Inflammatory macrophage treated with lipopolysaccharide for 4 hours (primary cell): Measurements from ENCODE around the gene PHF12.
A peak's percentile ranks its signal among the peaks of the same experiment; 100 is the strongest.

ENCODE experiments used
- DNase-seq: peaks from one replicate; pipeline ENCODE4 v3.0.0-alpha.2; 2020

Gene PHF12

DNA sequence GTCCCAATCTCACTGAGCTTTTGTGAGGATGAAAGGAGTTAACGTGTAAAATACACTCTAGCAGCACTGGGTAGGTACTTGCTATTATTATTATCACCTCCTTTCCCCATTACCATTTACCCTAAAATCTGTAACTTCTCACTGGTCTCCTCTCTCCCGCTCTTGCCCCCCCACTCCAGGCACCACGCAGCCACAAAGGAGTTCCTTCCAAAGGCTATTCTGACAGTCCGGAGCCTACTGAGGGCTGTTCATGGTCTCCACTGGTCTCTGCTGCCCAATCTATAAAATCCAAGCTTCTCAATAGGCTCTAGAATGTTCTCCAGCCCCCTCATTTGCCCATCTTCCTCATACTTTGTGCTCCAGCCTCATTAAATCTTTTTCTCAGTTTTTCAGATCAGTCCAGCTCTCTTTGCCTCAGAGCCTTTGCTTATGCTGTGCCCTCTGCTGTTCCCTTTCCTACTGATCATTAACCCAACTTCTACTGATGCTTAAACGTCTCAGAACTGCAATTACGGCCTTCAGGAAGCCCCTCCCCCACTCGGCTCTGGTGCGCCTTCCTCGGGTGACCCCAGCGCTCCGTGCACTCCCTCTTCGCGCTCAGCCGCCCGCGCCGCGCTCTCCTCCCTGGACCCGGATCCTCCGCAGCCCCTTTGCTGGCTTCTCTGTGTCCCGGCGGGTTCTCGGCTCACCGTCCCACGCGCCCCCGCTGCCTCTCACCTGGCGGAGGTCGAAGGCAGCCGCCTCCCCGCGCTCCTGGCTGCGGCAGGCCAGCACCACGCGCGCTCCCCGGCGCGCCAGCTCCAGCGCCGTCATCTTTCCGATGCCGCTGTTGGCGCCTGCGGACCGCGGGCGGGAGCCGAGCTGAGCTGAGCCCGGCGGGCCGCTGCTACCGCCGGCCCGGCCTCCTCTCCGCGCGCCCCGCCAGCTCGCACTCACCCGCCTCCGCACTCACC, 49.2 kb downstream of the PHF12 start:
- peak; percentile 31 for DNase-seq

GRCh38 chr17:28900986-28901726, 50.2 kb downstream of the PHF12 start:
- no peak for DNase-seq

DNA sequence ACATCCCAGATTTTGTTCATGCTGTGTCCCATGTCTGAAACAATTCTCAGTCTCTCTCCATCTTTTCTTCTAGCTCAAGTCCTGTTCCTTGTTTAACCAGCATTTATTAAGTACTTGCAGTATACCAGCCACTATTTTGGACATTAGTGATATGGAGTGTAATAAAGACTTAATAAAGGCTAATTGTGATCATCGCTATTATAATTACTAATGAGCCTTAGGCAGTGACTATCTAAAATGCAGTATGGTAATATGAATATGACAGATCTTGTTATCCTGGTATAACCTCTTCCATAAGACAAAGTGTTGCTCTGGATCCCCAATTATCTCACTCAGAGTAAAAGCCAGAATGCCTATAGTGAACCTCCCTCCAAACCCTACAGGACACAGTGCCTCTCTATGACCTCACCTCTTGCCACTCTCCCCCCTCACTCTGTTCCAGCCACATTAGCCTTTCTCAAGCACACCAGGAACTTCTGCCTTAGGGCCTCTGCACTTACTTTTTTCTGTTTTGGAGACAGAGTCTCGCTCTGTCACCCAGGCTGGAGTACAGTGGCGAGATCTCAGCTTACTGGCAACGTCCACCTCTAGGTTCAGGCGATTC, 52.0 kb downstream of the PHF12 start:
- no peak for DNase-seq

DNA sequence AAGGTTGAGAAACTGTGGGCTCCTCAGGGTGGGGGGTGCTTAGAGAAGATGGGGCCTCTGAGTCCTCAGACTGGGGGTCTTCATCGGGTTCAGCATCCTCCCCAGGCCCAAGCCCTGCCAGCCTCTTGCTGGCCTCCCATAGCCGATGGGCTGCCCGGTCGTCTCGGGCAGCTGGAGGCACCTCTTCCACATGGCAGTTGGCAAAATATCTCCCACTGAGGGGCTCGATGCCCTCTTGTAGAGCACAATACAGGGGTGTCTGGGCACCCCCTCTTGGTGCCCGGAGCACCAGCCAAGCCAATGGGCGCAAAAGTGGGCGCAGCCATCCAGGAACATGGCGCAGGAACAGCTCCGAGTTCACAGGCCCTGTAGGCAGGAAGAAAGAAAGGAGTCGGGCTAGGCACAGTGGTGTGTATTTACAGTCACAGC, 52.8 kb downstream of the PHF12 start:
- DNase-seq, result no peak

- DNase-seq, result no peak
Observed at GRCh38 chr17:28897769-28898526, 53.4 kb downstream of the PHF12 start.

DNA sequence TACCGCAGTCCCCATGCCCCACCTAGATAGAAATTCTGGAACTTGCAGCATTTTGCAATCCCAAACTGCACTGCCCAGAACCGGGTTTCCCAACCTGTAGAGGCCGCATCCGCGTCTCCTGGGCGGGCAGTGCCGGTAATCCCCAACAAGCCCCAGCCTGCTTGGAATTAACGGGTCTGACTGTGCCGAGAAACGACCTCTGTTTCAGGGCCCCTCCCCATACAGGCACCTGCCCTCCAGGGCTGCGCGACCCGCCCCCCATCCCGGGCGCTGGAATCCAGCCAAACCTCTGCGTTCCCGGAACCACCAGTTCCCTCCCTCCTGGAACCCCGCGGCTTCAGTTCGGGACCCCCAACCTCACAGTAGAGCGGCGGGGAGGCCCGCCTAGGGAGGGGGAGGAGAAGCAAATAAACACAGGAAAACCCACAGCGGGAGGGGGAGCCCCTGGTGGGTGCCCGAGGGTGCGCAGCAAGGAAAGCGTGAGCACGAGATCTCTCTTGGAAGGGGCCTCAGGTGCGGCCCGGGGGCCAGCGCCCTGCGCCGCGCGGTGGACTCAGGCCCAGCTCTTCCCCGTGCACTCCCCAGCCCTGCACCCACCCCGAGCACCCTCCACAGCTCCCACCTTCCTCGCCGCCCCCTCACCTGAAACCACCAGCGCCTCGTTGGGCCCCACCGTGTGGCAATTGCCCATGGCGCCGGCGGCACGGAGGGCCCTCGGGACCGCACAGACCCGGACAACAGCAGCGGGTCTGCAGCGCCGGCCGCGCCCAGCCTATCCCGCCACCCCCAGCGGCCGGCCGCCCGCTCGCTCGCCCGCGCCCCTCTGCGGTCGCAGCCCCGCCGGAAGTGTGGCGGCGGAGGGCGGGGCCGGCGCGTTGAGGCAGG, 54.2 kb downstream of the PHF12 start, which contains the start of gene FLOT2:
Gene FLOT2 (minus strand): TSS at position 850 of the 885 bp plus-strand sequence. CDS start 159 bp downstream, at position 691.
- peak; percentile 79 for DNase-seq

DNA sequence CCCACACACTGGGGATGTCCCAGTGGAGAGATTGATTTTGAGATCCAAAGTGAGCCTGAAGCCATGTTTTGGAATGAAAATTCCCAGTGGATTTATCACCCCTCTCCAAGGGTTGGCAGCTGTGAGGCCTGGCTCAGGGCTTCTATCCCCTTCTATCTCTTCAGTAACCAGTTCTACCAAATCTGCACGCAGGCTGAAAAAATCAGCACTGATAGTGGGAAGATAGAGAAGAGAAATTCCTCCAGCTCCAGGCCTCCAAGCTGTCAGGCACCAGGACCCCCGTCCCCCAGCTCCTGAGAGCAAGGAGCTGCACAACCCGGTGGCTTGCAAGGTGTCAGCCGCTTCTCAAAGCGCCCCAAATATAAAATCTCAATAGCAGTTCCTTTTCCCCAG, 54.8 kb downstream of the PHF12 start:
- no peak for DNase-seq

DNA sequence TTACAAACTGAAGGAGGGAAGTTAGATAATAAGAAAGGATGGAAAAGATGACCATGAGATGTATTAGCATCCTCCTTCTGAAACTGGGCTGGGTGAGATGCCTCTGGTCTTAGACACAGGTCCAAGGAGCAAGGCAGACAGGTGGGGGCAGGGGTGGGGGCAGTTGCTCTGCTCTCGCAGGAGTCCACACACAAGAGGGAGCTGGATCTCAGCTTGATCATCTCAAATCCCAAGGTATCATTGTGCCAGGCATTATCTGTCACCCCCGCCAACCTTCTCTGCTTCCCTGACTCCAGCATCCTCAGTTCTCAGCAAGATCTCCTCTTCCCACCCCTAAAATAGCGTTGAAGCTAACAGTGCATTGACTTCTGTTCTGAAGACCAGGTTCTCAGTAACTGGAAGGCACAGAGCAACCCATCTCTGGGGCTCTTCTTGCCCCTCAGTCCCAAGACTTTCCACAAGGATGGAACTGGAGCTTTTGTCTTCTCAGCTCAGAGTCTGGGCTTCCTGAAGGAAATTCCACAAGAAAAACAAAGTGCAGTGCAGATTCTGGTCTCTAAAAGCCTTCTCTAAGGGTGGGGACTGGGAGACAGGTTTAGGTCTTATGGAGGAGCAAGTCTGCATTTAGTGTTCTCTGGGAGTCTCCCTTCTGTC, 55.4 kb downstream of the PHF12 start:
- DNase-seq, result no peak

DNA sequence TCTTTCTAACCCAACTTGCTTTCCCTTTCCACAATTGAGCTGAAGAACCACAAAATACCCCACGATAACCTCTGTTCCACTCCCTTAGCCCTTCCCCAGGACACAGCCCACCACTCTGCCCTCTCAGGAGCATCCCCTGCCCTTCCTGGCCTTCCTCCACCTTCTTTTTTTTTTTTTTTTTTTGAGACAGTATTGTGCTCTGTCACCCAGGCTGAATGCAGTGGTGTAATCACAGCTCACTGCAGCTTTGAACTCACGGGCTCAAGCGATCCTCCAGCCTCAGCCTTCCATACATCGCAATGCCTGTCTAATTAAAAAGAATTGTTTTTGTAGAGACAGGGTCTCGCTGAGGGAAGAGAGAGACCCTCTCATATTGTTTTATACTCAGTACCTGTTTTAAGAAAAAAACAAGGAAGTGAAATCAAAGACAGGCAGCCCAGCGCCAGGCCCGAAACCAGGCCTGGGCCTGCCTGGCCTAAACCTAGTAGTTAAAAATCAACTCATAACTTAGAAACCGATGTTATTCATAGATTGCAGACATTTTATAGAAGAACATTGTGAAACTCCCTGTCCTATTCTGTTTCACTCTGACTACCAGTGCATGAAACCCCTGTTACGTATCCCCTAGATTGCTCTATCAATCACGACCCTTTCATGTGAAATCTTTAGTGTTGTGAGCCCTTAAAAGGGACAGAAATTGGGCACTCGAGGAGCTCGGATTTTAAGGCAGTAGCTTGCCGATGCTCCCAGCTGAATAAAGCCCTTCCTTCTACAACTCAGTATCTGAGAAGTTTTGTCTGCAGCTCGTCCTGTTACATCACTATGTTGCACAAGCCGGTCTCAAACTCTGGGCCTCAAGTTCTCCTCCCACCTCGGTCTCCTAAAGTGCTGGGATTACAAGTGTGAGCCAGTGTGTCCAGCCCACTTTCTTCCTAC, 57.8 kb downstream of the PHF12 start:
- peak; percentile 83 for DNase-seq

- no peak for DNase-seq
Observed at GRCh38 chr17:28892024-28892423, 59.3 kb downstream of the PHF12 start.

DNA sequence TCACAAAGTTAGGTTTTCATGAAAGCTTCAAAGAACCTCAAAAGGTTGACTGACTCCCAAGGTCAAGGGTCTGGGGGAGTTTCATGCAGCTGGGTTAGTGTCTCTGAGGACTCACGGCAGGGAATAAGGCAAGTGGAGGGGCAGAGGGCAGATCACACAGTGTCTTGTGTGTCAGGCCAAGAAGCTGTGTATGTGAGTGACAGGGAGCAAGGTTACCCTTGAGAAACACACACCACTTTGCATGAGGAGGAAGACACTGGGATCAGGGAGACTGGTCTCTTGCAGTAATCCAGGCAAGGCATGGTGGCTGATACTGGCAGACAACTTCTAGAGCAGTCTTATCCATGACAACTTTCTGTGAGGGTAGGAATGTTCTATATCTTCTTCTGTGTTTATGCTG, 60.1 kb downstream of the PHF12 start:
- DNase-seq, result no peak

DNA sequence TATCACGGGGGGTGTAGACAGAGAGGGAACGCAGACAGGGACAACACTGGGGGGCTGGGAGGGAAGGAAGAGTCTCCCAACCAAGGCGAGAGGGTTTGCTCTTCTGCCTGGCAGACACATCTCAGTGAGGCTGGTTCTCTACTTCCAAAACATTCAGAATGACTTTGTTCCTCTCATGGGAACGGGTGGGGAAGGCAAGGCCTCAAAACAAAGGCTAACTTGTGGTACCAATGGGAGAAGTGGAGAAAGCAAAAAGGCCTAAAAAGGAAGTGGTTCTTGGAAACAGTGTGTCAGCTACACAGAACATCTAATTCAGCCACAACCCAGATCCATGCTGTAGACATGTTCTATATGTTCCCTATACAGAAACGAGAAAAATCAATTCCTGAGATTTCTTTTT, 61.3 kb downstream of the PHF12 start:
- DNase-seq, result peak; percentile 57

- DNase-seq, result no peak
Observed at GRCh38 chr17:28888832-28889231, 62.5 kb downstream of the PHF12 start.

GRCh38 chr17:28887871-28888471, 63.3 kb downstream of the PHF12 start:
- DNase-seq, result no peak

- no peak for DNase-seq
Observed at GRCh38 chr17:28885951-28886350, 65.4 kb downstream of the PHF12 start.

GRCh38 chr17:28885363-28885762, 66.0 kb downstream of the PHF12 start:
- no peak for DNase-seq

GRCh38 chr17:28883967-28884702, 67.2 kb downstream of the PHF12 start:
- DNase-seq, result no peak

DNA sequence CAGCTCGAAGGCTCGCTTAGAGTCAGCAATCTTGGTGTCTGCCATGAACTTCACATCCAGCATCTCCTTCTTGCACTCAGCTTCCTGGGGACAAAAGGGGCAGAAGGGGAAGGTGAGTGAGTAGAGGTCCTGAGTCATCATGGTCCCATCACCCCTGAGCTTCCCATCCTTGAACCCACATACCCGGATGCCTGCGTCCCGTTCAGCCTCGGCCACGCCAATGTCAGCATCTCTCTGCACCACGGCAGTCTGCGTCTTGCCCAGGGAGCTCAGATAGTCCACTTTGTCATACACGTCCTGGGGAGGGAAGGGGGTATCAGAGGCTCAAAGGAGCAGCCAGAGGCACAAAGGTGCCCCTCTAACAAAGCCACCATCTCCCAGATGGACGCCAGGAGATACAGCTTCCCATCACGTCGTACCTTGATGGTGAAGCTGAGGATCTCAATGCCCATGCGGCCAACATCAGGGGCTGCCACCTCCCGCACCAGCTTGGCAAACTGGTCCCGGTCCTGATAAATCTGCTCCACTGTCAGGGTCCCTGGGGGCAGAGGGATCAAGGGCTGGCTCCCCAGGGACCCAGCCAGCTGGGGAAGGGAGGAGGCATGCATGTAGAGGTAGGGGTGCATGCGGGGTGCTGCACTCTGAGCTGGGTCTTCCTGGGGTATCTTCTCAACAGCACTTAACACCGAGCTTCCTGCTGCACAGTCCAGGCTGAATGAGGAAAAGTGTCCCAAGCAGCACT, 69.0 kb downstream of the PHF12 start:
- DNase-seq, result no peak
